CD4-positive, alpha-beta T cell (primary cell): Measurements from ENCODE around the gene ANO9. TPM values are rescaled to one million over a fixed set of nuclear protein-coding genes. Genes with fewer than 3 reads are reported as not detected.
"Not testable (repeated sequence)": the region's sequence is repeated elsewhere in the genome, so short reads cannot be mapped to it uniquely, and the experiment has no call there.

Experiments used
- ATAC-seq: fragments of 200-7000 bp; cut with Tn5 transposase; one replicate; pipeline ENCODE4 v1.10.0; 2022; ENCODE audit warnings: mild to moderate bottlenecking; ENCODE audit not compliant: poor library complexity
- CTCF ChIA-PET: fragments of 350-600 bp; sonication (Branson Sonifier 250); formaldehyde crosslinking; loops from one replicate; lab custom pipeline; 2021; ENCODE audit warnings: antibody characterized with exemption, inconsistent platforms; lab: Charles Lee
- POLR2A ChIA-PET: fragments of 350-600 bp; sonication (Branson Sonifier 250); formaldehyde crosslinking; loops from one replicate; lab custom pipeline; 2021; ENCODE audit warnings: antibody characterized with exemption, inconsistent platforms; lab: Charles Lee
- DNase-seq, 14 experiments: peaks; one replicate each; pipeline ENCODE4 v3.0.0-alpha.2; 2013 to 2020; ENCODE audit warnings: mixed read lengths in 2 of 14
- H3K27ac ChIP-seq, 2 donors: one replicate each; pipeline versions ENCODE4 v1.5.1 to v1.7.0; 2013; ENCODE audit warnings: low read length in 2 of 2, low read depth in 1 of 2, mild to moderate bottlenecking in 1 of 2
- H3K27me3 ChIP-seq, 2 experiments: 1 replicate in 1 of 2; 2 replicates in 1 of 2; pipeline versions ENCODE4 v1.6.1 to v1.7.0; 2013; ENCODE audit warnings: low read length in 2 of 2, control low read depth in 1 of 2, mild to moderate bottlenecking in 1 of 2, moderate library complexity in 1 of 2; ENCODE audit not compliant: insufficient read depth in 2 of 2, control insufficient read depth in 1 of 2
- H3K36me3 ChIP-seq: one replicate; pipeline ENCODE4 v1.6.1; 2013; ENCODE audit warnings: low read length, control low read depth; ENCODE audit not compliant: insufficient read depth
- H3K4me1 ChIP-seq: one replicate; pipeline ENCODE4 v1.6.1; 2013; ENCODE audit warnings: low read length, control low read depth; ENCODE audit not compliant: insufficient read depth
- H3K4me3 ChIP-seq: one replicate; pipeline ENCODE4 v1.5.1; 2013; ENCODE audit warnings: mild to moderate bottlenecking, low read length, moderate library complexity
- H3K9me3 ChIP-seq, 2 experiments: 1 replicate in 1 of 2; 2 replicates in 1 of 2; pipeline versions ENCODE4 v1.6.1 to v1.7.0; 2013; ENCODE audit warnings: low read length in 2 of 2, mild to moderate bottlenecking in 2 of 2, control low read depth in 1 of 2, moderate library complexity in 1 of 2; ENCODE audit not compliant: control insufficient read depth in 1 of 2, insufficient read depth in 1 of 2
- H3K27ac Mint-ChIP-seq: one replicate; pipeline ENCODE4 v1.8.0; 2020; ENCODE audit warnings: mixed read lengths
- H3K27me3 Mint-ChIP-seq: one replicate; pipeline ENCODE4 v1.8.0; 2021; ENCODE audit warnings: mixed read lengths
- H3K36me3 Mint-ChIP-seq: one replicate; pipeline ENCODE4 v1.8.0; 2021; ENCODE audit warnings: low read depth, mixed read lengths
- H3K4me1 Mint-ChIP-seq: one replicate; pipeline ENCODE4 v1.8.0; 2021; ENCODE audit warnings: low read depth, mixed read lengths
- H3K4me3 Mint-ChIP-seq: one replicate; pipeline ENCODE4 v1.8.0; 2020; ENCODE audit warnings: mild to moderate bottlenecking, mixed read lengths
- H3K9me3 Mint-ChIP-seq: one replicate; pipeline ENCODE4 v1.8.0; 2020; ENCODE audit warnings: mixed read lengths
- intact Hi-C, 2 experiments: fragments of 100-400 bp; cut with DNase I in 1 of 2; cut with micrococcal nuclease in 1 of 2; formaldehyde crosslinking; loops; one replicate each; pipeline versions ENCODE4 v1.15.1 to v1.9.0; 2023 to 2025; cut with DNase I, micrococcal nuclease
- total RNA-seq, 174 experiments: library from RNA in 2 of 174; stranded (reverse) in 2 of 174; gene quantifications; one replicate each; pipeline ENCODE4 v1.2.3 and lab custom pipeline; 2021 to 2026
- TF ChIP-seq, protein P1 (sequence below): fragments of 200-600 bp; IDR thresholded peaks from one replicate; pipeline ENCODE4 v1.8.0; 2022; ENCODE audit warnings: antibody characterized with exemption, mild to moderate bottlenecking

ANO9 gene
- total RNA-seq, 2 experiments from 2014 or later, result 109 to 114 TPM

DNA sequence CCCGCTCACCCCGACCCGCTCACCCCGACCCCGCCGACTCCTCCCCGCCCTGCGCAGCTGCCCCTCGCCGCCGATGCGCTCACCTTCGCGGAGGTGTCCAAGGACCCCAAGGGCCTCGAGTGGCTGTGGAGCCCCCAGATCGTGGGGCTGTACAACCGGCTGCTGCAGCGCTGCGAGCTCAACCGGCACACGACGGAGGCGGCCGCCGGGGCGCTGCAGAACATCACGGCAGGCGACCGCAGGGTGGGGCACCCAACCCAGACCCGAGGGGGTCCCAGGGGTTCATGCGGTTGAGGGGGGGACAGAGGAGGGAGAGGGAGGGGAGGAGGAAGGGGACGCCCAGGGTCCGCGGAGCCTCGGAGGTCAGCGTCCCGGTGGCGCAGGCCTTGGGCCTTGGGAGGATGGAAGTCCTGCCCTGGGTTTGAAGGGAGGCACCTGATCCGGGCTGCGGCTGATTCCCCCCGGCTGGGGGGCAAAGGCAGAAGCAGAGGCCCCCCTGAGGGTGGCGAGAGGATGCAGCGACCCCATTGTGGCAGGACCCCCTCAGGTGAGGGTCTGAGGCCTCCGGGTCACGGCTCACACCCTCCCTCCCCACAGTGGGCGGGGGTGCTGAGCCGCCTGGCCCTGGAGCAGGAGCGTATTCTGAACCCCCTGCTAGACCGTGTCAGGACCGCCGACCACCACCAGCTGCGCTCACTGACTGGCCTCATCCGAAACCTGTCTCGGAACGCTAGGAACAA is 38.6 kb downstream of the ANO9 start:
- peaks cover 38% of the 10 kb centered on the region for H3K4me1 ChIP-seq
- Mint-ChIP-seq H3K36me3 (peaks cover 4% of the 10 kb centered on the region), H3K9me3 (no peaks in the 10 kb centered on the region), H3K4me3 (no peak overlapping the region), H3K27me3 (peaks cover 12% of the 10 kb centered on the region), H3K4me1 (peaks cover 13% of the 10 kb centered on the region), H3K27ac (no peak overlapping the region)
- ChIA-PET POLR2A (interaction anchor here (0.6 to 7.3 kb wide), 4 partner anchors 13 to 197 kb away, joined by 3 to 88 read pairs (median 39); partner anchors contain the start of genes BET1L, PTDSS2, RIC8A and SIGIRR), CTCF (interaction anchor here (1.3 kb wide), 1 partner anchor 45 kb away, joined by 3 read pairs; no protein-coding TSS in a partner anchor)
- no peak for ATAC-seq
- intact Hi-C loops, result no loop called here
- TF ChIP-seq, protein P1, sequence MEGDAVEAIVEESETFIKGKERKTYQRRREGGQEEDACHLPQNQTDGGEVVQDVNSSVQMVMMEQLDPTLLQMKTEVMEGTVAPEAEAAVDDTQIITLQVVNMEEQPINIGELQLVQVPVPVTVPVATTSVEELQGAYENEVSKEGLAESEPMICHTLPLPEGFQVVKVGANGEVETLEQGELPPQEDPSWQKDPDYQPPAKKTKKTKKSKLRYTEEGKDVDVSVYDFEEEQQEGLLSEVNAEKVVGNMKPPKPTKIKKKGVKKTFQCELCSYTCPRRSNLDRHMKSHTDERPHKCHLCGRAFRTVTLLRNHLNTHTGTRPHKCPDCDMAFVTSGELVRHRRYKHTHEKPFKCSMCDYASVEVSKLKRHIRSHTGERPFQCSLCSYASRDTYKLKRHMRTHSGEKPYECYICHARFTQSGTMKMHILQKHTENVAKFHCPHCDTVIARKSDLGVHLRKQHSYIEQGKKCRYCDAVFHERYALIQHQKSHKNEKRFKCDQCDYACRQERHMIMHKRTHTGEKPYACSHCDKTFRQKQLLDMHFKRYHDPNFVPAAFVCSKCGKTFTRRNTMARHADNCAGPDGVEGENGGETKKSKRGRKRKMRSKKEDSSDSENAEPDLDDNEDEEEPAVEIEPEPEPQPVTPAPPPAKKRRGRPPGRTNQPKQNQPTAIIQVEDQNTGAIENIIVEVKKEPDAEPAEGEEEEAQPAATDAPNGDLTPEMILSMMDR, result no peak
- H3K27me3 ChIP-seq, result no peaks in the 10 kb centered on the region
- DNase-seq, result peak in 1 of 14 experiments; percentile 37
- H3K9me3 ChIP-seq, result peaks cover 0 to 7% of the 10 kb centered on the region in 2 experiments
- H3K36me3 ChIP-seq, result peaks cover 5% of the 10 kb centered on the region
- H3K27ac ChIP-seq, result no peak overlapping the region
- no peak overlapping the region for H3K4me3 ChIP-seq

DNA sequence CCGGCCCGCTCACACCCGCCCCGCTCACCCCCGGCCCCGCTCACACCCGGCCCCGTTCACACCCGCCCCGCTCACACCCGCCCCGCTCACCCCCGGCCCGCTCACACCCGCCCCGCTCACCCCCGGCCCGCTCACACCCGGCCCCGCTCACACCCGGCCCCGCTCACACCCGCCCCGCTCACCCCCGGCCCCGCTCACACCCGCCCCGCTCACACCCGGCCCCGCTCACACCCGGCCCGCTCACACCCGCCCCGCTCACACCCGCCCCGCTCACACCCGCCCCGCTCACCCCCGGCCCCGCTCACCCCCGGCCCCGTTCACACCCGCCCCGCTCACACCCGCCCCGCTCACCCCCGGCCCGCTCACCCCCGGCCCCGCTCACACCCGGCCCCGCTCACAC is 40.6 kb downstream of the ANO9 start:
- DNase-seq, H3K27ac Mint-ChIP-seq, CTCF ChIA-PET, H3K4me3 Mint-ChIP-seq, H3K36me3 ChIP-seq, H3K36me3 Mint-ChIP-seq, H3K9me3 ChIP-seq, H3K9me3 Mint-ChIP-seq, POLR2A ChIA-PET, ATAC-seq, intact Hi-C loops, H3K27ac ChIP-seq, H3K27me3 ChIP-seq, H3K4me3 ChIP-seq: not testable (repeated sequence)
- Mint-ChIP-seq H3K27me3 (peaks cover 16% of the 10 kb centered on the region), H3K4me1 (peaks cover 13% of the 10 kb centered on the region)
- H3K4me1 ChIP-seq, result peaks cover 35% of the 10 kb centered on the region

DNA sequence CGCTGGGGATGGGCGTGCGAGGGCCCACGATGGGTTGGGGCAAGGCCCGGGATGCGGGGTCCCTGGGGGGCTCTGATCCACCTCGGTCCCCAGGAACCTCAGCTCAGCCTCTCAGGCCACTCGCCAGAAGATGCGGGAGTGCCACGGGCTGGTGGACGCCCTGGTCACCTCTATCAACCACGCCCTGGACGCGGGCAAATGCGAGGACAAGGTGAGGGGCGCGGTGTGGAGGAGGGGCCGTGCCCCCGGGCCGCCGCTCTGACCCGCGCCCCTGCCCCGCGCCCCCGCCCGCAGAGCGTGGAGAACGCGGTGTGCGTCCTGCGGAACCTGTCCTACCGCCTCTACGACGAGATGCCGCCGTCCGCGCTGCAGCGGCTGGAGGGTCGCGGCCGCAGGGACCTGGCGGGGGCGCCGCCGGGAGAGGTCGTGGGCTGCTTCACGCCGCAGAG is 41.5 kb downstream of the ANO9 start:
- Mint-ChIP-seq H3K4me3 (no peak overlapping the region), H3K9me3 (no peaks in the 10 kb centered on the region), H3K27ac (no peak overlapping the region), H3K4me1 (peaks cover 7% of the 10 kb centered on the region), H3K27me3 (peaks cover 16% of the 10 kb centered on the region), H3K36me3 (peaks cover 2% of the 10 kb centered on the region)
- ChIA-PET CTCF (no interaction called here), POLR2A (no interaction called here)
- H3K4me3 ChIP-seq, result no peak overlapping the region
- DNase-seq (no peak), ATAC-seq (no peak)
- peaks cover 0 to 7% of the 10 kb centered on the region in 2 experiments for H3K9me3 ChIP-seq
- no peak overlapping the region for H3K27ac ChIP-seq
- no peaks in the 10 kb centered on the region for H3K36me3 ChIP-seq
- peaks cover 27% of the 10 kb centered on the region for H3K4me1 ChIP-seq
- TF ChIP-seq, protein P1, result no peak
- intact Hi-C loops, result no loop called here
- H3K27me3 ChIP-seq, result no peaks in the 10 kb centered on the region
